Psoas muscle (tissue), 8 donors: ENCODE data around the gene XRCC1. TPM values are rescaled to one million over a fixed set of nuclear protein-coding genes. Genes with fewer than 3 reads are reported as not detected.

Experiments used
- ATAC-seq, 4 donors: fragments of 200-7000 bp; cut with Tn5 transposase; one replicate each; pipeline ENCODE4 v1.9.1; 2020; ENCODE audit warnings: moderate library complexity in 3 of 4, mild to moderate bottlenecking in 2 of 4
- DNase-seq, 2 donors: peaks; one replicate each; pipeline ENCODE4 v3.0.0-alpha.2; 2020
- H3K27ac ChIP-seq: fragments of 200-600 bp; one replicate; pipeline ENCODE4 v1.8.0; 2022
- H3K27me3 ChIP-seq, 3 donors: fragments of 200-600 bp in 1 of 3; one replicate each; pipeline versions ENCODE4 v1.6.1 to v1.8.0; 2013 to 2022; ENCODE audit warnings: low read length in 2 of 3, mild to moderate bottlenecking in 2 of 3, moderate library complexity in 1 of 3; ENCODE audit not compliant: insufficient read depth in 3 of 3
- H3K36me3 ChIP-seq, 2 donors: fragments of 200-600 bp in 1 of 2; one replicate each; pipeline versions ENCODE4 v1.6.1 to v1.8.0; 2013 to 2022; ENCODE audit warnings: low read depth in 1 of 2, mild to moderate bottlenecking in 1 of 2, moderate library complexity in 1 of 2; ENCODE audit not compliant: insufficient read depth in 1 of 2
- H3K4me1 ChIP-seq: fragments of 200-600 bp; one replicate; pipeline ENCODE4 v1.8.0; 2022
- H3K4me3 ChIP-seq: fragments of 200-600 bp; one replicate; pipeline ENCODE4 v1.8.0; 2022; ENCODE audit warnings: mild to moderate bottlenecking
- H3K9me3 ChIP-seq: fragments of 200-600 bp; one replicate; pipeline ENCODE4 v1.8.0; 2022
- CTCF ChIP-seq: fragments of 200-600 bp; IDR thresholded peaks from one replicate; pipeline ENCODE4 v1.8.0; 2022; ENCODE audit warnings: antibody characterized with exemption
- WGBS, 3 donors: extraction: QIAGEN DNeasy Blood & Tissue Kit; methylation state at CpG; one replicate each; pipeline versions ENCODE4 v1.1.6 to v1.1.7; 2013; 5-methylcytosine and 5-hydroxymethylcytosine counted together
- intact Hi-C, 2 donors: fragments of 100-400 bp; cut with DNase I; formaldehyde crosslinking; loops; one replicate each; pipeline versions ENCODE4 v1.11.0 to v1.14.2; 2022
- polyA plus RNA-seq, 3 donors: library from polyadenylated mRNA; stranded (reverse); fragments of 200-250 nt; gene quantifications; one replicate each; pipeline ENCODE4 v1.2.3, GENCODE V29; 2013
- total RNA-seq, 4 donors: library from RNA; stranded (reverse); fragmentation: NEBNext Ultra II Directional in 2 of 4; extraction: Animal tissue kit (Norgen Biotek cat#: 25700) in 2 of 4; gene quantifications; one replicate each; pipeline versions ENCODE4 v1.2.1 to v1.2.4, GENCODE V29; 2021 to 2023
- donor health status: healthy with polysubstance abuse.
- donor health status: DM: no; HTN: no; CAD: no; lungs with moderate emphysema.
- donor health status: Bipolar disorder and iron deficiency.
- donor health status: healthy.
- donor health status: DM: yes; HTN: yes; CAD: no.
- donor health status: DM: no; HTN: no; CAD: no.
- donor health status: DM: no; HTN: no; CAD: no.
- donor health status: DM: yes; HTN: yes; CAD: no.

Gene XRCC1
- total and polyA plus RNA-seq, 7 donors, result 12.7 to 22.1 (median 14.1) TPM

DNA sequence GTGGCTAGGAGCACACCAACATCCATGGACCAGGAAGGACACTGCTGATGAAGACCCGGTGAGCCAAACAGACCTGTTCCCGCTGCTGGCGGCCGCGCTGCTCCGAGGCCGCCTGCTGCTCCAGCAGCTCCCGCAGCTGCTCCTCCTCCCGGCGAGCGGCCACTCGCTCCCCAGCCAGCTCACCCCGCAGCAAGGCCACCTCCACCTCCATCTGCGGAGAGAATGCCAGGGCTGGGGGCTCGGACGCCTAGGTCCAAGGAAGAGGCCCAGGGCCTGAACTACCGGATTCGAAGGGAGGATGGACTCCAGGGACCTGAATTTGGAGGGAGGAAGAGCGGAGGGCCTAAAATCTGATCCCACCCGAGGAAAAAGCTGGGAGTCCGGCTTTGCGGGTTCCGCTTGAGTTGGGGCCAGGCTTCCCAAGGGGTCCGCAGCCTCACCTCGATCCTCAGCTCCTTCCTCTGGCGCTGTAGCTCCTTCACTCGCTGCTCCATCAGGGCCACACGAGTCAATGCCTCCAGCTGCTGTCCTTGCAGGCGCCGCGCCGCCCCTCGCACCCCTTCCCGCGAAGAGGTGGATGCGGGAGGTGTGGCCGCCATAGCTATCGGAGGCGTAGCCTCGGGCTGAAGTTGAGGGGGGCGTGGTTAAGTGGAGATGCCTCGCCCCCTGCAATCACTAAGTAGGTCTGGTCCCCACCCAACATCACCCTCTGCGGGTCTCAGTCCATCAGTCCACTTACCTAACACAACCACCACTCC is 73.5 kb downstream of the XRCC1 start:
- H3K36me3 ChIP-seq, result peaks cover 0 to 25% of the 10 kb centered on the region in 2 donors
- DNase-seq (no peak), ATAC-seq (no peak)
- H3K4me1 ChIP-seq, result peaks cover 11% of the 10 kb centered on the region
- WGBS, 3 donors, result 70 to 75% (median 73%) methylated on average over 43 of the region's 43 CpGs
- no peak overlapping the region for H3K27ac ChIP-seq
- H3K27me3 ChIP-seq, result no peaks in the 10 kb centered on the region
- intact Hi-C loops, result loop anchor here (5.0 kb wide), 2 partner anchors 35 to 40 kb away; partner anchors contain the start of gene LYPD3 (in 1 of the 2)
- TF ChIP-seq CTCF, result no peak
- no peaks in the 10 kb centered on the region for H3K9me3 ChIP-seq
- H3K4me3 ChIP-seq, result no peak overlapping the region

DNA sequence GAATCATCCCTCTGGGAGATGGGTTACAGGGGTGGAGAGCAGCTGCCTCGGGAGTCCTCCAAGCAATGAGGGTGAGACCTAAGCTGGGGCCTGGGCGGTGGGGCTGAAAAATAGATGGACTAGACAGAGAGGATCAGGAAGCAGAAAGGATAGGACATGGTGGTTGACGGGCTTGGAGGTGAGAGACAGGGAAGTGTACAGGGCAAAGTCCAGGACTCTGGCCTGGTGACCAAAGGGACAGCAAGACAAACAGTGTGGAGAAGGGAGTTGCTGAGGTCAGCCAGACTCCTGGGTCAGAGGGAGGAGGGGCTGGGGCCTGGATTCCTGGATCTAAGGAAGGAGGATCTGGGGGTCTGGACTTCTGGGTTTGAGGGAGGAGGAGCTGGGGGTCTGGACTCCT is 76.3 kb downstream of the XRCC1 start:
- intact Hi-C loops, result no loop called here
- TF ChIP-seq CTCF, result no peak
- Histone ChIP-seq H3K4me3 (no peak overlapping the region), H3K27ac (no peak overlapping the region), H3K4me1 (peaks cover 8% of the 10 kb centered on the region), H3K27me3 (no peaks in the 10 kb centered on the region), H3K36me3 (peaks cover 0 to 45% of the 10 kb centered on the region in 2 donors), H3K9me3 (no peaks in the 10 kb centered on the region)
- ATAC-seq (no peak), DNase-seq (no peak)
- WGBS, 3 donors, result 51 to 93% (median 60%) methylated on average over 3 of the region's 3 CpGs

DNA sequence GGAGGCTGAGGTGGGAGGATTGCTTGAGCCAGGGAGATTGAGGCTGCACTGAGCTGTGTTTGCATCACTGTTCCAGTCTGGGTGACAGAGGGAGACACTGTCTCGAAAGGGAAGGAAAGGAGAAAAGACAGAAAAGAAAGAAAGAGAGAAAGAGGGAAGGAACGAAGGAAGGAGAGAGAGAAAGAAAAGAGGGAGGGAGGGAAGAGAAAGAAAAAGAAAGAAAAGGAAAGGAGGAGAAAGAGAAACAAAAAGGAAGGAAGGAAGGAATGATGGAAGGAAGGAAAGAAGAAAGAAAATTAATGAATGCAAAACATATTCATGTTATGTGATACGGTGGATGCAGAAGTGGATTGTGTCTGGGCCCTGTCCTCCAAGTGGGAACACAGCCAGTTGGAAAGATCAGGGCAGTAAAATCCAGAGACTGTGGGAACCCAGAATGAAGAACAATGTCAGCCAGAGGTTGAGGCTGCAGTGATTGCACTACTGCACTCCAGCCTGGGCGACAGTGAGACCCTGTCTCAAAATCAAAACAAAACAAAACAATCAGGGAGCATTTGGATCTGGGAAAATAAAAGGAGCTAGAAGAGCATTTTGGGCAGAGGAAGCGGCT is 77.0 kb downstream of the XRCC1 start:
- intact Hi-C loops, result no loop called here
- Histone ChIP-seq H3K9me3 (no peaks in the 10 kb centered on the region), H3K4me3 (no peak overlapping the region), H3K27me3 (no peaks in the 10 kb centered on the region), H3K27ac (no peak overlapping the region), H3K4me1 (peaks cover 6% of the 10 kb centered on the region), H3K36me3 (peaks cover 0 to 45% of the 10 kb centered on the region in 2 donors)
- no peak for ATAC-seq
- no peak for TF ChIP-seq CTCF
- WGBS, 3 donors, result 57 to 62% (median 60%) methylated on average over 5 of the region's 5 CpGs
- no peak for DNase-seq

- H3K4me3 ChIP-seq, result no peak overlapping the region
- no peak for DNase-seq
- WGBS, 3 donors, result 95 to 97% (median 96%) methylated on average over 7 of the region's 7 CpGs
- H3K27ac ChIP-seq, result no peak overlapping the region
- ATAC-seq, result no peak
- intact Hi-C loops, result no loop called here
- H3K27me3 ChIP-seq, result no peaks in the 10 kb centered on the region
- H3K4me1 ChIP-seq, result no peaks in the 10 kb centered on the region
- no peak for TF ChIP-seq CTCF
- peaks cover 0 to 44% of the 10 kb centered on the region in 2 donors for H3K36me3 ChIP-seq
- H3K9me3 ChIP-seq, result no peaks in the 10 kb centered on the region
Measured at GRCh38 chr19:43496960-43497359, 78.4 kb downstream of the XRCC1 start.
